GM23338 (cell line): ENCODE data around the gene CAPS. TPM values are rescaled to one million over a fixed set of nuclear protein-coding genes. Genes with fewer than 3 reads are reported as not detected.

Source experiments
- ATAC-seq: fragments of 200-7000 bp; cut with Tn5 transposase; 3 replicates; pipeline ENCODE4 v1.9.1; 2020
- DNase-seq: peaks from one replicate; pipeline ENCODE4 v3.0.0-alpha.2; 2015; ENCODE audit warnings: low spot score
- H2AFZ ChIP-seq: fragments of 200-600 bp; sonication (generic); 2 replicates; pipeline ENCODE4 v1.8.0; 2016; ENCODE audit warnings: antibody characterized with exemption, mild to moderate bottlenecking, moderate library complexity
- H3F3A ChIP-seq: fragments of 200-600 bp; sonication (generic); replicated peaks from 2 replicates; pipeline ENCODE4 v1.8.0; 2017; ENCODE audit warnings: antibody characterized with exemption, mixed run types, low read depth
- H3K27ac ChIP-seq: fragments of 200-600 bp; sonication (generic); 2 replicates; pipeline ENCODE4 v1.6.1; 2016; ENCODE audit warnings: low read depth
- H3K27me3 ChIP-seq: fragments of 200-600 bp; sonication (generic); 2 replicates; pipeline ENCODE4 v1.8.0; 2016; ENCODE audit warnings: mild to moderate bottlenecking, mixed run types, moderate library complexity; ENCODE audit not compliant: insufficient read depth
- H3K36me3 ChIP-seq: fragments of 200-600 bp; sonication (generic); 2 replicates; pipeline ENCODE4 v1.8.0; 2016; ENCODE audit warnings: mild to moderate bottlenecking; ENCODE audit not compliant: insufficient read depth
- H3K4me1 ChIP-seq: fragments of 200-600 bp; sonication (generic); 2 replicates; pipeline ENCODE4 v1.8.0; 2016; ENCODE audit warnings: mild to moderate bottlenecking, moderate library complexity; ENCODE audit not compliant: insufficient read depth
- H3K4me2 ChIP-seq: fragments of 200-600 bp; sonication (generic); 2 replicates; pipeline ENCODE4 v1.7.1; 2017; ENCODE audit warnings: mixed run types
- H3K4me3 ChIP-seq: fragments of 200-600 bp; sonication (generic); 2 replicates; pipeline ENCODE4 v1.6.1; 2016; ENCODE audit warnings: mixed run types
- H3K79me2 ChIP-seq: fragments of 200-600 bp; sonication (generic); replicated peaks from 2 replicates; pipeline ENCODE4 v1.8.0; 2017; ENCODE audit warnings: mild to moderate bottlenecking; ENCODE audit not compliant: insufficient read depth
- H3K9me2 ChIP-seq: fragments of 200-600 bp; sonication (generic); 2 replicates; pipeline ENCODE4 v1.8.0; 2017; ENCODE audit not compliant: insufficient read depth
- H4K20me1 ChIP-seq: fragments of 200-600 bp; sonication (generic); replicated peaks from 2 replicates; pipeline ENCODE4 v1.8.0; 2017; ENCODE audit warnings: mild to moderate bottlenecking; ENCODE audit not compliant: insufficient read depth
- H3K27ac Mint-ChIP-seq: 2 replicates; pipeline ENCODE4 v1.8.0; 2020; ENCODE audit warnings: inconsistent platforms, mild to moderate bottlenecking, moderate library complexity, mixed read lengths
- H3K27me3 Mint-ChIP-seq: 3 replicates; pipeline ENCODE4 v1.8.0; 2022; ENCODE audit warnings: low read depth, mild to moderate bottlenecking, moderate library complexity, mixed read lengths, inconsistent platforms; ENCODE audit not compliant: insufficient read depth, poor library complexity
- H3K36me3 Mint-ChIP-seq: 3 replicates; pipeline ENCODE4 v1.8.0; 2021; ENCODE audit warnings: low read depth, mild to moderate bottlenecking, inconsistent platforms, moderate library complexity, mixed read lengths
- H3K4me1 Mint-ChIP-seq: 3 replicates; pipeline ENCODE4 v1.8.0; 2020; ENCODE audit warnings: mild to moderate bottlenecking, inconsistent platforms, mixed read lengths
- H3K4me3 Mint-ChIP-seq: 3 replicates; pipeline ENCODE4 v1.8.0; 2021; ENCODE audit warnings: moderate library complexity, mild to moderate bottlenecking, inconsistent platforms, mixed read lengths
- H3K9me3 Mint-ChIP-seq: 3 replicates; pipeline ENCODE4 v1.8.0; 2020; ENCODE audit warnings: moderate library complexity, mild to moderate bottlenecking, inconsistent platforms, mixed read lengths
- CREB1 ChIP-seq: fragments of 250-450 bp; sonication (Bioruptor Pico); IDR thresholded peaks from 2 replicates; pipeline ENCODE4 v1.5.0; 2020; ENCODE audit warnings: low read depth, mild to moderate bottlenecking, moderate library complexity
- ETS1 ChIP-seq: IDR thresholded peaks from 2 replicates; pipeline ENCODE4 v1.6.1; 2016; ENCODE audit warnings: antibody characterized with exemption
- EZH2 ChIP-seq: fragments of 200-600 bp; sonication (generic); IDR thresholded peaks from one replicate; pipeline ENCODE4 v1.8.0; 2017; ENCODE audit warnings: antibody characterized with exemption, mild to moderate bottlenecking, low read depth; ENCODE audit not compliant: unreplicated experiment
- EZH2phosphoT487 ChIP-seq: fragments of 200-600 bp; sonication (generic); IDR thresholded peaks from one replicate; pipeline ENCODE4 v1.8.1; 2018; ENCODE audit warnings: antibody characterized with exemption; ENCODE audit not compliant: unreplicated experiment
- POLR2AphosphoS5 ChIP-seq: IDR thresholded peaks from 2 replicates; pipeline ENCODE4 v1.6.1; 2016; ENCODE audit warnings: antibody characterized with exemption, low read depth
- REST ChIP-seq: IDR thresholded peaks from one replicate; pipeline ENCODE4 v1.6.1; 2018; ENCODE audit warnings: antibody characterized with exemption; ENCODE audit not compliant: unreplicated experiment
- STAT1 ChIP-seq: IDR thresholded peaks from one replicate; pipeline ENCODE4 v1.6.1; 2016; ENCODE audit warnings: antibody characterized with exemption; ENCODE audit not compliant: unreplicated experiment
- ZNF331 ChIP-seq: fragments of 250-450 bp; sonication (Bioruptor Pico); IDR thresholded peaks from 2 replicates; pipeline ENCODE4 v1.5.0; 2020; ENCODE audit warnings: low read depth, mild to moderate bottlenecking, moderate library complexity
- ZNF462 ChIP-seq: fragments of 250-450 bp; sonication (Bioruptor Pico); IDR thresholded peaks from 2 replicates; pipeline ENCODE4 v1.5.0; 2020; ENCODE audit warnings: mild to moderate bottlenecking, moderate library complexity
- polyA plus RNA-seq: library from polyadenylated mRNA; unstranded; fragments of >200 nt; fragmentation: Nextera tagmentation; extraction: Ambion mirVana; gene quantifications from 2 replicates; pipeline ENCODE4 v1.2.1, GENCODE V29; 2016
- total RNA-seq: library from RNA; depleted of rRNA; stranded (reverse); fragments of >200 nt; shearing (Covaris generic); gene quantifications from 2 replicates; pipeline ENCODE4 v1.2.3, GENCODE V29; 2014

The CAPS gene
- total and polyA plus RNA-seq, 2 experiments from 2014 or later, result 1.5 to 3.2 TPM

GRCh38 chr19:5943623-5944022, 29.6 kb downstream of the CAPS start (continued):
- no peak for TF ChIP-seq ZNF462 (CRISPR knock-in tag)
- TF ChIP-seq EZH2, result no peak
- TF ChIP-seq EZH2phosphoT487, result no peak
- TF ChIP-seq CREB1 (CRISPR knock-in tag), result no peak

GRCh38 chr19:5947435-5947834, 33.4 kb downstream of the CAPS start:
- peaks cover 6% of the 10 kb centered on the region for H3K36me3 ChIP-seq
- H3K9me2 ChIP-seq, result no peaks in the 10 kb centered on the region
- Mint-ChIP-seq H3K36me3 (peaks cover 34% of the 10 kb centered on the region), H3K27me3 (peaks cover 22% of the 10 kb centered on the region), H3K27ac (peak overlapping the region; percentile 26; the same call in 1 of the 2 replicates), H3K4me1 (peaks cover 77% of the 10 kb centered on the region), H3K4me3 (no peak overlapping the region), H3K9me3 (no peaks in the 10 kb centered on the region)
- no peak overlapping the region for H3K27ac ChIP-seq
- no peak overlapping the region for H3K4me3 ChIP-seq
- 0 out of 2 replicates have a peak, but pooled peaks cover 5% of the 10 kb centered on the region for H3F3A ChIP-seq
- H4K20me1 ChIP-seq, result peaks cover 58% of the 10 kb centered on the region
- H2AFZ ChIP-seq, result no peak overlapping the region
- no peaks in the 10 kb centered on the region for H3K27me3 ChIP-seq
- H3K4me2 ChIP-seq, result no peak overlapping the region
- H3K79me2 ChIP-seq, result peaks cover 95% of the 10 kb centered on the region
- DNase-seq, result no peak
- no peak for ATAC-seq
- peaks cover 41% of the 10 kb centered on the region for H3K4me1 ChIP-seq
- TF ChIP-seq ETS1 (no peak), STAT1 (no peak), POLR2AphosphoS5 (no peak), ZNF331 (CRISPR knock-in tag) (no peak), REST (no peak), CREB1 (CRISPR knock-in tag) (no peak)
